Right lobe of liver (tissue), 4 donors: ENCODE data around the gene GRK6.

ENCODE experiments used
- POLR2A ChIP-seq: fragments of 450-650 bp; IDR thresholded peaks from one replicate; pipeline ENCODE4 v1.6.1; 2017; ENCODE audit warnings: antibody characterized with exemption, mild to moderate bottlenecking
- TF ChIP-seq, protein P1 (sequence below), 4 donors: fragments of 200-600 bp in 3 of 4; fragments of 450-650 bp in 1 of 4; IDR thresholded peaks; one replicate each; pipeline versions ENCODE4 v1.5.1 to v1.8.0; 2016 to 2022; ENCODE audit warnings: antibody characterized with exemption in 4 of 4, mild to moderate bottlenecking in 2 of 4
- donor health status: DM: no; HTN: no; CAD: no.
- donor health status: DM: no; HTN: no; CAD: no.
- donor health status: DM: no; HTN: yes; CAD: no.

DNA sequence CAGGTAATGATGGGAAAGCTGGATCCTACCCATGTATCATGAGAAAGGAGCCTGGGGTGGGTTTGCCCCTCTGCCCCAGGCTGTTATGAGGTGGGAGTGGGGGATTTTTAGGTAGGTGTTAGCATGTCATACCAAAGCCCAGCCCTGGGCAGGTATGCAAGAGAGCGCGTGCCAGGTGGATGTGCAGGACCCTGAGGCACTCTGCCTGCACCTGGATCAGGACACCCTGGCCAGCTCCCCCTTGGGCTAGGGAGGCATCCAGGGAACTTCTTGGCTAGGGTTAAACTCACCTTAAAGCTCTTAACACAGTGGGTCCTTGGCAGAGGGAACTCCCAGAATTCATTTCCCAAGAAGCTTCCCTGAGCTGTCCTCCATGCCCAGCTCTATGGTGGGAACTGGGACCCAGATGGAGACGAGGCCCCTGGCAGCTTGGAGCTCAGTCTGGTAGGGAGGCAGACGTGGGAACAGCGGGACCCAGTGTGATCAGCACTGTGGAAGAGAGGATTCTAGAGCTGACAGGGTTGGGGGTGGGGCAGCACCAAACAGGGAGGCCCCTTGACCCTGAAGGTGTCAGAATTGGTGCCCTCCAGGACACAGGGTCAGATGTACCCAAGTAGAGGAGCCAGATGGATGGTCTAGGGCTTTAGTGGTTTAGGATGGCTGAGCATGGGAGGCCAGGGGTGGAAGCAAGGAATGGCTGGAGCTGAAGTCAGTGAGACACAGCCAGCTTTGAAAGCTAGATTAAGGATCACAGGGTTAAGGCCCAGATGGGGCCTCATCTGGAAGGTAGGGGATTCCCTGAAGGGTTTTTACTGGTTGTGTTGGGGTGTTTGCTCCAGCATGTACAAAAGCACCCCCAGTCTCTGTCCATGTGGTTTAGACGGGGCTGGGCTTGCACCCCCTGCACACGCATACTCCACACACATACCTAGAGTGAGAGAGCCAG is 17.9 kb downstream of the GRK6 start:
- TF ChIP-seq, protein P1, sequence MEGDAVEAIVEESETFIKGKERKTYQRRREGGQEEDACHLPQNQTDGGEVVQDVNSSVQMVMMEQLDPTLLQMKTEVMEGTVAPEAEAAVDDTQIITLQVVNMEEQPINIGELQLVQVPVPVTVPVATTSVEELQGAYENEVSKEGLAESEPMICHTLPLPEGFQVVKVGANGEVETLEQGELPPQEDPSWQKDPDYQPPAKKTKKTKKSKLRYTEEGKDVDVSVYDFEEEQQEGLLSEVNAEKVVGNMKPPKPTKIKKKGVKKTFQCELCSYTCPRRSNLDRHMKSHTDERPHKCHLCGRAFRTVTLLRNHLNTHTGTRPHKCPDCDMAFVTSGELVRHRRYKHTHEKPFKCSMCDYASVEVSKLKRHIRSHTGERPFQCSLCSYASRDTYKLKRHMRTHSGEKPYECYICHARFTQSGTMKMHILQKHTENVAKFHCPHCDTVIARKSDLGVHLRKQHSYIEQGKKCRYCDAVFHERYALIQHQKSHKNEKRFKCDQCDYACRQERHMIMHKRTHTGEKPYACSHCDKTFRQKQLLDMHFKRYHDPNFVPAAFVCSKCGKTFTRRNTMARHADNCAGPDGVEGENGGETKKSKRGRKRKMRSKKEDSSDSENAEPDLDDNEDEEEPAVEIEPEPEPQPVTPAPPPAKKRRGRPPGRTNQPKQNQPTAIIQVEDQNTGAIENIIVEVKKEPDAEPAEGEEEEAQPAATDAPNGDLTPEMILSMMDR (IDR thresholded peaks at IDR 0.05): no peak
- TF ChIP-seq POLR2A: no peak
